Fibroblast of lung (primary cell): Measurements from ENCODE around the gene VWA8.

ENCODE experiments used
- CTCF ChIP-seq, 2 donors: IDR thresholded peaks in 1 of 2; conservative IDR thresholded peaks in 1 of 2; 1 replicate in 1 of 2; 2 replicates in 1 of 2; pipeline ENCODE4 v1.5.1; 2011 to 2012; ENCODE audit warnings: low read length in 2 of 2, control low read depth in 1 of 2, inconsistent platforms in 1 of 2, low read depth in 1 of 2, mild to moderate bottlenecking in 1 of 2
- EZH2 ChIP-seq: IDR thresholded peaks from 2 replicates; pipeline ENCODE4 v1.5.1; 2012; ENCODE audit warnings: low read length, control low read depth, mild to moderate bottlenecking; ENCODE audit errors: missing control alignments

- TF ChIP-seq CTCF (conservative IDR thresholded peaks at IDR 0.05 in 1 of 2, IDR thresholded peaks at IDR 0.05 in 1 of 2; ENCODE audit: low read depth in 1 of 2, low read length in 2 of 2) (no peak), EZH2 (no peak)
These were observed 147.5 kb downstream of the VWA8 start for GRCh38 chr13:41813426-41813825.
